Left forelimb (tissue), 1 donor: ENCODE measurements around the gene CEACAM7.

ENCODE experiments used
- DNase-seq: peaks from one replicate; pipeline ENCODE4 v3.0.0-alpha.2; 2018; ENCODE audit warnings: low spot score

CEACAM7 gene

GRCh38 chr19:41688098-41688497 is at the start of gene CEACAM7:
Gene CEACAM7, minus strand, starts transcription at chr19:41688270. Its CDS starts 105 bp downstream, at chr19:41688165.
- peak; percentile 47 for DNase-seq

GRCh38 chr19:41735071-41735600 is 47.1 kb upstream of the CEACAM7 start:
- no peak for DNase-seq

DNA sequence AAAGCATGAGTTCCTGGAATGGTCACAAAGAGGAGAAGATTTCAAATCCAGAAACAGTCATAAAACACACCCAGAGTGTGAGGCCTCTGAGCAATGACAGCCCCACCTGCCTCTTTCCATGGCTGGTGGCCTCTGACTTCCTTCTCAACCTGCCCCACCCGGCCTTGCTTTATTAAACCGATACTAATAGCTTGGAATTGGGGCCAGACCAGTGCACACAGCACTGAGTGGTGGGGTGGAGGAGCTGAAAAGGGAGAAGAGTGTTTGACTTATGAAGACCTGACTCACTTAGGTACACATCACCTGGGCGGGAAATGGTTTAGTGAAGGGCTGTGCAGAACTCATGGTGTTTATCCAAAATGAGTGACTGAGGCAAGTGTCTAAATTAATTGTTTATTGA is 46.5 kb upstream of the CEACAM7 start:
- no peak for DNase-seq

DNA sequence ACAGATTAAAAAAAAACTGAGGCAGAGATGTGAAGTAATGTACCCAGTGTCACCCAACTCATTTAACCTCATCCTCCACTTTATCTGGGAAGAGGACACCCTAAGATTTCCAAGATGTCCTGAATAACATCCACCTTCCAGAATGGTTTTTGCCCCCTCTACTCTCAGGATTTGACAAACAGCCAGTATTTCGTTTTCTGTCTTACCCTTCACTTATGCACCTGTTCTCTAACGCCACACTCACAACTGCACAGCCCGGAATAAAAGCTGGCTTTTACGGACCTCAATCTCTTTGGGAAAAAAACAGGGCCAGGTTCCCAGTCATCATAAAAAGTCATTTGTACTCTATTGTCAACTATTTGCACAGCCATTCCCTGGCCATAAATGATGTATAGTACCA is 46.1 kb upstream of the CEACAM7 start:
- DNase-seq, result no peak

DNA sequence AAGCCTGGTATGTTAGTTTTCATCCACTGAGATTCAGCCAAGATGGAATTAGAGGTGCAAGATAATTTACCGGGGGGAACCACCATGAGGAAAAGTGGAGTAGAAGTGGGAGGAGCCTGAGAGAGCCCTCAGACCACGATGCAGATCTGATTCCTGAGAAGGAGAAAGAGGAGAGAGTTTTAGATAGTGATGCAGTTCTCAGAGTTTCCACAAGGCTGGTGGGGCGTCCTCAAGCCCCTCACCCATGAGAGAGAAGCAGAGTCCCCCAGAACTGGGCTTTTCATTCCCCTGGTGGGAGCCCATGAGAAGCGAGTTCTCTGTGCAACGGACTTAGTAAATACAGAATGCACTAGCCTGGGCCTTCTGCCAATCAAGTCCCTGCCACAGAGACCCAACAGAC is 38.4 kb upstream of the CEACAM7 start:
- DNase-seq, result no peak

DNA sequence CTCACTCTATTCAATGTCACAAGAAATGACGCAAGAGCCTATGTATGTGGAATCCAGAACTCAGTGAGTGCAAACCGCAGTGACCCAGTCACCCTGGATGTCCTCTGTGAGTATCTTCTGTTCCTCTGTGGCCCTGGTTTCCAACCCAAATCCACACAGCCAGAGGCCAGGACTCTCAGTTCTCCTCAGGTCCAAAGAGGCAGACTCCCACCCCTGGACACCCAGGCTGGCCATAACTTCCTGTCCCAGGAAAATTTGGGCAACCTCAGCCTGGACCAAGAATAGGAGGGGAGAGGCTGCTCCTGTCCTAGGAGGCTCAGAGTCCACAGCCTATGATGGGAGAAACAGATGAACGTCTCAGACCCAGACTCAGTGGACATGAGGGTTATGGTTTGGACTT is 32.0 kb upstream of the CEACAM7 start:
- no peak for DNase-seq

GRCh38 chr19:41718761-41719160 is 30.7 kb upstream of the CEACAM7 start:
- no peak for DNase-seq

- peak; percentile 15 for DNase-seq
These were observed 26.5 kb upstream of the CEACAM7 start for GRCh38 chr19:41714598-41714997.

- DNase-seq, result peak; percentile 14
These were observed 23.5 kb upstream of the CEACAM7 start for GRCh38 chr19:41711376-41712261.

GRCh38 chr19:41709951-41710645 is 22.0 kb upstream of the CEACAM7 start:
- DNase-seq, result peak; percentile 18

GRCh38 chr19:41709516-41709915 is 21.4 kb upstream of the CEACAM7 start:
- peak; percentile 17 for DNase-seq

DNA sequence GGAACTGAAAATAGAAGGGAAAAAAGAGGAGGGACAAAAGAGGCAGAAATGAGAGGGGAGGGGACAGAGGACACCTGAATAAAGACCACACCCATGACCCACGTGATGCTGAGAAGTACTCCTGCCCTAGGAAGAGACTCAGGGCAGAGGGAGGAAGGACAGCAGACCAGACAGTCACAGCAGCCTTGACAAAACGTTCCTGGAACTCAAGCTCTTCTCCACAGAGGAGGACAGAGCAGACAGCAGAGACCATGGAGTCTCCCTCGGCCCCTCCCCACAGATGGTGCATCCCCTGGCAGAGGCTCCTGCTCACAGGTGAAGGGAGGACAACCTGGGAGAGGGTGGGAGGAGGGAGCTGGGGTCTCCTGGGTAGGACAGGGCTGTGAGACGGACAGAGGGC is 20.4 kb upstream of the CEACAM7 start, which contains the start of gene CEACAM5:
Gene CEACAM5, plus strand, starts transcription at position 146 of the 400 bp plus-strand sequence. Its CDS starts 106 bp downstream, at position 252.
- peak; percentile 28 for DNase-seq

- DNase-seq, result peak; percentile 20
These were observed 19.9 kb upstream of the CEACAM7 start for GRCh38 chr19:41707871-41708371.

DNA sequence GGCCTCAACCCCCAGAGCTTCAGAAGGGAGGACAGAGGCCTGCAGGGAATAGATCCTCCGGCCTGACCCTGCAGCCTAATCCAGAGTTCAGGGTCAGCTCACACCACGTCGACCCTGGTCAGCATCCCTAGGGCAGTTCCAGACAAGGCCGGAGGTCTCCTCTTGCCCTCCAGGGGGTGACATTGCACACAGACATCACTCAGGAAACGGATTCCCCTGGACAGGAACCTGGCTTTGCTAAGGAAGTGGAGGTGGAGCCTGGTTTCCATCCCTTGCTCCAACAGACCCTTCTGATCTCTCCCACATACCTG is 19.4 kb upstream of the CEACAM7 start:
- DNase-seq, result peak; percentile 28

GRCh38 chr19:41706741-41707501 is 18.9 kb upstream of the CEACAM7 start:
- DNase-seq, result peak; percentile 50

DNA sequence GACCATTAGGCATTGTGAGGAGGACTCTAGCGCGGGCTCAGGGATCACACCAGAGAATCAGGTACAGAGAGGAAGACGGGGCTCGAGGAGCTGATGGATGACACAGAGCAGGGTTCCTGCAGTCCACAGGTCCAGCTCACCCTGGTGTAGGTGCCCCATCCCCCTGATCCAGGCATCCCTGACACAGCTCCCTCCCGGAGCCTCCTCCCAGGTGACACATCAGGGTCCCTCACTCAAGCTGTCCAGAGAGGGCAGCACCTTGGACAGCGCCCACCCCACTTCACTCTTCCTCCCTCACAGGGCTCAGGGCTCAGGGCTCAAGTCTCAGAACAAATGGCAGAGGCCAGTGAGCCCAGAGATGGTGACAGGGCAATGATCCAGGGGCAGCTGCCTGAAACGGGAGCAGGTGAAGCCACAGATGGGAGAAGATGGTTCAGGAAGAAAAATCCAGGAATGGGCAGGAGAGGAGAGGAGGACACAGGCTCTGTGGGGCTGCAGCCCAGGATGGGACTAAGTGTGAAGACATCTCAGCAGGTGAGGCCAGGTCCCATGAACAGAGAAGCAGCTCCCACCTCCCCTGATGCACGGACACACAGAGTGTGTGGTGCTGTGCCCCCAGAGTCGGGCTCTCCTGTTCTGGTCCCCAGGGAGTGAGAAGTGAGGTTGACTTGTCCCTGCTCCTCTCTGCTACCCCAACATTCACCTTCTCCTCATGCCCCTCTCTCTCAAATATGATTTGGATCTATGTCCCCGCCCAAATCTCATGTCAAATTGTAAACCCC is 17.5 kb upstream of the CEACAM7 start:
- peak; percentile 65 for DNase-seq

- DNase-seq, result no peak
These were observed 15.7 kb upstream of the CEACAM7 start for GRCh38 chr19:41703602-41704293.

- peak; percentile 51 for DNase-seq
These were observed 14.1 kb upstream of the CEACAM7 start for GRCh38 chr19:41702171-41702651.

DNA sequence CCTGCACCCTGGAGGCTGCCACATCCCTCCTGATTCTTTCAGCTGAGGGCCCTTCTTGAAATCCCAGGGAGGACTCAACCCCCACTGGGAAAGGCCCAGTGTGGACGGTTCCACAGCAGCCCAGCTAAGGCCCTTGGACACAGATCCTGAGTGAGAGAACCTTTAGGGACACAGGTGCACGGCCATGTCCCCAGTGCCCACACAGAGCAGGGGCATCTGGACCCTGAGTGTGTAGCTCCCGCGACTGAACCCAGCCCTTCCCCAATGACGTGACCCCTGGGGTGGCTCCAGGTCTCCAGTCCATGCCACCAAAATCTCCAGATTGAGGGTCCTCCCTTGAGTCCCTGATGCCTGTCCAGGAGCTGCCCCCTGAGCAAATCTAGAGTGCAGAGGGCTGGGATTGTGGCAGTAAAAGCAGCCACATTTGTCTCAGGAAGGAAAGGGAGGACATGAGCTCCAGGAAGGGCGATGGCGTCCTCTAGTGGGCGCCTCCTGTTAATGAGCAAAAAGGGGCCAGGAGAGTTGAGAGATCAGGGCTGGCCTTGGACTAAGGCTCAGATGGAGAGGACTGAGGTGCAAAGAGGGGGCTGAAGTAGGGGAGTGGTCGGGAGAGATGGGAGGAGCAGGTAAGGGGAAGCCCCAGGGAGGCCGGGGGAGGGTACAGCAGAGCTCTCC is 13.5 kb upstream of the CEACAM7 start:
- peak; percentile 36 for DNase-seq
